Measurements from ENCODE around the gene KCNN2. TPM values are rescaled to one million over a fixed set of nuclear protein-coding genes. Genes with fewer than 3 reads are reported as not detected.
"Not testable (repeated sequence)": the region's sequence is repeated elsewhere in the genome, so short reads cannot be mapped to it uniquely, and the experiment has no call there.

Gene KCNN2
- total and polyA plus RNA-seq, 9 of the 15 experiments (the other 6 are each of a cell fraction or from before 2014, with no cell fraction given): 0.07 TPM; not detected in 8

- no peaks in the 10 kb centered on the region for H3K27me3 ChIP-seq (ENCODE audit: control insufficient read depth in 2 of 2, insufficient read depth in 2 of 2, low read length in 2 of 2)
- POLR2A ChIA-PET: no interaction called here
- FAIRE-seq (no peak), ATAC-seq (no peak), DNase-seq (ENCODE audit: extremely low read depth in 1 of 4, low spot score in 3 of 4) (no peak)
- H3K79me2 ChIP-seq (ENCODE audit: control insufficient read depth, insufficient read depth, low read length): no peaks in the 10 kb centered on the region
- no peak overlapping the region for H3K9ac ChIP-seq (ENCODE audit: insufficient read depth in 1 of 2, low read depth in 2 of 2, low read length in 2 of 2)
- no peak overlapping the region for H3K27ac ChIP-seq (ENCODE audit: extremely low read depth, low read depth, low read length)
- H3K4me1 ChIP-seq (replicated peaks in 1 of 2; ENCODE audit: control insufficient read depth in 2 of 2, insufficient read depth in 2 of 2, low read length in 2 of 2): no peaks in the 10 kb centered on the region
- CTCF ChIA-PET (ENCODE audit: low intra/inter-chr PET ratio): no interaction called here
- TF ChIP-seq TAF7 (tag; IDR thresholded peaks at IDR 0.05) (no peak), BCL6 (CRISPR knock-in tag; IDR thresholded peaks at IDR 0.05) (no peak), TAL1 (IDR thresholded peaks at IDR 0.05) (no peak), ESRRA (IDR thresholded peaks at IDR 0.05; ENCODE audit: borderline replicate concordance, low read depth) (no peak), ZNF449 (CRISPR knock-in tag; IDR thresholded peaks at IDR 0.05) (no peak), KDM4B (IDR thresholded peaks at IDR 0.05; ENCODE audit: borderline replicate concordance in 2 of 2, low read depth in 1 of 2) (no peak), PML (IDR thresholded peaks at IDR 0.05; ENCODE audit: low read length) (no peak)
- no TSS peak for BruUV-seq (replicated peaks)
- no peaks in the 10 kb centered on the region for H3K9me1 ChIP-seq (ENCODE audit: control insufficient read depth, insufficient read depth, low read length)
- in situ Hi-C loops (cut with MboI): no loop called here
- no peaks in the 10 kb centered on the region for H3K9me3 ChIP-seq (replicated peaks; ENCODE audit: control insufficient read depth, insufficient read depth, low read depth, low read length)
- H3K4me3 ChIP-seq: no peak overlapping the region
- intact Hi-C loops (cut with micrococcal nuclease): no loop called here
- no peaks in the 10 kb centered on the region for H4K20me1 ChIP-seq (replicated peaks; ENCODE audit: control insufficient read depth, insufficient read depth, low read length)
- H3K36me3 ChIP-seq (ENCODE audit: control insufficient read depth, insufficient read depth, low read length): no peaks in the 10 kb centered on the region
- no peak overlapping the region for H2AFZ ChIP-seq (ENCODE audit: low read depth, low read length)
- H3K4me2 ChIP-seq (ENCODE audit: insufficient read depth, low read length): no peak overlapping the region
Observed at GRCh38 chr5:114430532-114430931, 68.7 kb downstream of the KCNN2 start.

GRCh38 chr5:114432684-114433083 is 70.8 kb downstream of the KCNN2 start:
- H4K20me1 ChIP-seq (replicated peaks; ENCODE audit: control insufficient read depth, insufficient read depth, low read length); H2AFZ ChIP-seq (ENCODE audit: low read depth, low read length); H3K9me3 ChIP-seq (replicated peaks; ENCODE audit: control insufficient read depth, insufficient read depth, low read depth, low read length); in situ Hi-C loops (cut with MboI); H3K27ac ChIP-seq (ENCODE audit: extremely low read depth, low read depth, low read length); H3K4me3 ChIP-seq; H3K79me2 ChIP-seq (ENCODE audit: control insufficient read depth, insufficient read depth, low read length); ATAC-seq; intact Hi-C loops (cut with micrococcal nuclease); CTCF ChIA-PET (ENCODE audit: low intra/inter-chr PET ratio); FAIRE-seq; H3K9me1 ChIP-seq (ENCODE audit: control insufficient read depth, insufficient read depth, low read length); DNase-seq (ENCODE audit: extremely low read depth in 1 of 4, low spot score in 3 of 4); H3K4me1 ChIP-seq (replicated peaks in 1 of 2; ENCODE audit: control insufficient read depth in 2 of 2, insufficient read depth in 2 of 2, low read length in 2 of 2); H3K9ac ChIP-seq (ENCODE audit: insufficient read depth in 1 of 2, low read depth in 2 of 2, low read length in 2 of 2); POLR2A ChIA-PET; H3K36me3 ChIP-seq (ENCODE audit: control insufficient read depth, insufficient read depth, low read length); H3K27me3 ChIP-seq (ENCODE audit: control insufficient read depth in 2 of 2, insufficient read depth in 2 of 2, low read length in 2 of 2); H3K4me2 ChIP-seq (ENCODE audit: insufficient read depth, low read length); BruUV-seq (replicated peaks): not testable (repeated sequence)
- WGBS (ENCODE audit: insufficient coverage, low coverage, missing lambda C conversion rate): 0% methylated on average over 15 of the region's 30 CpGs

All from K562 (cell line).